Activated CD8-positive, alpha-beta memory T cell treated with anti-CD3 and anti-CD28 coated beads for 36 hours (primary cell): ENCODE data around the gene MUC5AC. TPM values are rescaled to one million over a fixed set of nuclear protein-coding genes. Genes with fewer than 3 reads are reported as not detected.
"Not testable (repeated sequence)": the region's sequence is repeated elsewhere in the genome, so short reads cannot be mapped to it uniquely, and the experiment has no call there.

Experiments
- CTCF ChIA-PET: fragments of 350-600 bp; sonication (Branson Sonifier 250); formaldehyde crosslinking; loops from one replicate; lab custom pipeline; 2021; ENCODE audit warnings: antibody characterized with exemption; lab: Charles Lee
- POLR2A ChIA-PET: fragments of 350-600 bp; sonication (Branson Sonifier 250); formaldehyde crosslinking; loops from one replicate; lab custom pipeline; 2021; ENCODE audit warnings: antibody characterized with exemption; lab: Charles Lee
- total RNA-seq, 2 experiments: library from RNA; stranded (reverse); gene quantifications; one replicate each; pipeline ENCODE4 v1.2.3, GENCODE V29; 2021

Gene MUC5AC
- total RNA-seq, 2 experiments from 2014 or later = not detected

DNA sequence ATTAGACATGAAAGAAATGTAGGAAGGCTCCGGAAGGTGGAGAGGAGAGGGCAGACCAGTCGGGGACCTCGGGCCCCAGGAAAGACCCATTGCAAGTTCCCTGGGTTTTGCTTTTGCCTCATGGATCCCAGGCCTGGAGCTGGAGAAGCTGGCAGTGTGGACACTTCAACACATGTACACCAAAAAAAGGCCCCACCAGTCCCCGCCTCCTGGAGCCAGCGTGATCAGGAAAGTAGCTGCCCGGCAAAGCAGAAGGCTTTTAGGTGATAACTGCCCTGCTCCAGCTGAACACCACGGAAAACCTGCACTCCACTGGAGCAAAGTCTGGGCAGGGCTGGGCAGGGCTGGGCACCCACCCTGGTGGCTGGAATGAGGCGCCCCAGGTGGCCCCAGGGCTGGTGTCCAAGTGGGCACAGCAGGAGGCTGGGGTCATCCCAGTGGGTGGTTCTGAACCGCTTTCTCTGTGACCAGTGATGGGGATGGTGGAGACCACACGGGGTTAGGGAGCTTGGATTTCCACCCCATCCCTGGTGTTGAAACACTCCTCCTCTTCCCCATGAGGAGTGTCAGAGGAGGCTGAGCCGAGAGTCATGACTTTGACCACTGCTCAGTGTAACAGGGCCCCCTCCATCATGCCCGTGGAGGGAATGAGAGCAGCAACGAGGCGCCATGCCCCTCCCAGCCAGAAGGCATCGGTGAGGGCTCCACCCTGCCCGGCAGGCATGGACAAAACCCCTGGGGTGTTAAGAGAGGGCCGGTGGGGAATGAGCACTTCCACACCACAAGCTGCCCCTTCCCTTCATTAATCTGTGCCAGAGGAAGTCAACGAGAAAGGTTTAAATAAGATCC is 16.9 kb upstream of the MUC5AC start:
- ChIA-PET POLR2A (no interaction called here), CTCF (no interaction called here)

DNA sequence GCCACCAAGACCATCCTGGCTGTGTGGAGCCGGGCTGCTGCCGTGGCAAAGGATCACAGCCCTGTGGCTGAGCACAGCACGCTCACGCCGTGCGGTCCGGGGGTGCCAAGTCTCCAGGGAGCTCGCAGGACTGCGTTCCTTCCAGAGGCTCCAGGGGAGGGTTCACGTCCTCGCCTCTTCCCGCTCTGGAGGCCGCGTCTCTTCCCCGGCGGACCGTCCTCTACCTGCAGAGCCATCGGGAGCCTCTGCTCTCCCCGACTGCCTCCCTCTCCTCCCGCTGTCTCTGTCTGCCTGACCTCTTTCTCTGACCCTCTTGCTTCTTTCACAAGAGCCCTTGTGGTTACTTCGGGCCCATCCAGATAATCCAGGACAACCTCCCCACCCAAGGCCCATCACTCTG is 11.4 kb upstream of the MUC5AC start:
- ChIA-PET POLR2A (no interaction called here), CTCF (no interaction called here)

- ChIA-PET POLR2A (no interaction called here), CTCF (no interaction called here)
These were observed 10.0 kb upstream of the MUC5AC start for GRCh38 chr11:1147792-1148191.

DNA sequence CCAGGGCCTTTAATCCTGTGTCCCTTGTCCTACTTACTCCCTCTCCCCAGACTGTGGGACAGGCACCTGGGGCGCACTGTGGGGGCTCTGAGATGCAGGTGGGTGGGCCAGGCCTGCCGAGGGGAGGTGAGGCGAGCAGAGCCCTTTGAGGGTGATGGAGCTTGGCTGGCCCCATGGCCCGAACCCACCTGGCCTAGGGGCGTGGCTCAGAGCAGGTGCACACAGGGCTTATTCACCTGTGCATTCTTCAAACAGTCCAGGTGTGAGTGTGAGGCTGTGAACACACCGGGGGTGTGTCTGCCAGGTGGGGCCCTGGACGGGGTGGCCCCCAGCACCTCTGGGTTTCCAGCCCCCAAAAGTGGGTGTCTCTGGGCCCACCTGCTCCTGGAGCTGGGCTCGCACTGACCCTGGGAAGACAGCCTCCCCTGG is 9.0 kb upstream of the MUC5AC start:
- ChIA-PET POLR2A (no interaction called here), CTCF (no interaction called here)

DNA sequence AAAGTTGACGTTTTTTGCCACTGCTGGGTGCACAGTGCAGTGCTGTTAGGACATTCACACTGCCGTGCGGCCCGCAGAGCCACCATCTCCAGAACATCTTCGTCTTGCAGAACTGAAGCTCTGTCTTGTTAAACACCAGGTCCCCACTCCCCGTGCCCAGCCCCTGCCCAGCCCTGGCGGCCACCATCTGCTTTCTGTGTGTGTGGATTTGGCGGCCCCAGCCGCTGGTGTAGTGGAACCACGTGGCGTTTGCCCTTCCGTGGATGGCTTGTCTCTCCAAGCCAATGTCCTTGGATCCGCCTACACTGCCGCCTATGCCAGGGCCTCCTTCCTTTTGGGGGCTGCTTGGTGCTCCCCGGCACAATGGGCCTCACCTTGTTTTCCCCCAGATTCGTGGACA is 8.2 kb upstream of the MUC5AC start:
- POLR2A ChIA-PET = no interaction called here
- CTCF ChIA-PET = no interaction called here

GRCh38 chr11:1150116-1150515 is 7.6 kb upstream of the MUC5AC start:
- POLR2A ChIA-PET = no interaction called here

DNA sequence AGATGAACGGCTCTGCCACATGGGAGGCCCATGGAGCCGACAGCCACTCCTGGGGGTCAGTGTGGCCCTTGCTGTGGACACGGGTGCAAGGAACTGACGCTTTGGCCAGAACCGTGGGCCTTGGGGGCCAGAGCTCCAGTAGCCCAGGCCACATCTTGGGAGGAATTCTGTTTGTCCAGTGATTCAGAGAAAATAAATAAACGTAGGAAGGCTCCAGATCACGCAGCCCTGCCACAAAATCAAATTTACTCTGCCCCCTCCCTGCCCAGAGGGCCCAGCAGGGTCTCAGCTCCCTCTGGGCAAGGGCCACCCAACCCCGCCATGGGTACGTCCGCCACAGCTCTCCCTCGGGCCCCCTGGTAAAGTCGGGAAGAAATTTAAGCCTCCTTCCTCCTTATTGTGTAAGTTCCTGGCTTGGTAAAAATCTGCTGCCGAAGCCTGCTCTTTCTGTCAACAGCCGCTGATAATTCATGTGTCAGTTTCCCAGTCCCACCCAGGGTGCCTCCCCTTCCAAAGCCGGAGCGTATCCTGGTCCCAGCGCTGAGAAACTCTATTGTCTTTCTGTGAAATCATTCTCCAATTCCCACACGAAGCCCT is 6.9 kb upstream of the MUC5AC start:
- CTCF ChIA-PET = no interaction called here
- POLR2A ChIA-PET = no interaction called here

More at GRCh38 chr11:1150116-1150515, 7.6 kb upstream of the MUC5AC start:
- CTCF ChIA-PET = no interaction called here

DNA sequence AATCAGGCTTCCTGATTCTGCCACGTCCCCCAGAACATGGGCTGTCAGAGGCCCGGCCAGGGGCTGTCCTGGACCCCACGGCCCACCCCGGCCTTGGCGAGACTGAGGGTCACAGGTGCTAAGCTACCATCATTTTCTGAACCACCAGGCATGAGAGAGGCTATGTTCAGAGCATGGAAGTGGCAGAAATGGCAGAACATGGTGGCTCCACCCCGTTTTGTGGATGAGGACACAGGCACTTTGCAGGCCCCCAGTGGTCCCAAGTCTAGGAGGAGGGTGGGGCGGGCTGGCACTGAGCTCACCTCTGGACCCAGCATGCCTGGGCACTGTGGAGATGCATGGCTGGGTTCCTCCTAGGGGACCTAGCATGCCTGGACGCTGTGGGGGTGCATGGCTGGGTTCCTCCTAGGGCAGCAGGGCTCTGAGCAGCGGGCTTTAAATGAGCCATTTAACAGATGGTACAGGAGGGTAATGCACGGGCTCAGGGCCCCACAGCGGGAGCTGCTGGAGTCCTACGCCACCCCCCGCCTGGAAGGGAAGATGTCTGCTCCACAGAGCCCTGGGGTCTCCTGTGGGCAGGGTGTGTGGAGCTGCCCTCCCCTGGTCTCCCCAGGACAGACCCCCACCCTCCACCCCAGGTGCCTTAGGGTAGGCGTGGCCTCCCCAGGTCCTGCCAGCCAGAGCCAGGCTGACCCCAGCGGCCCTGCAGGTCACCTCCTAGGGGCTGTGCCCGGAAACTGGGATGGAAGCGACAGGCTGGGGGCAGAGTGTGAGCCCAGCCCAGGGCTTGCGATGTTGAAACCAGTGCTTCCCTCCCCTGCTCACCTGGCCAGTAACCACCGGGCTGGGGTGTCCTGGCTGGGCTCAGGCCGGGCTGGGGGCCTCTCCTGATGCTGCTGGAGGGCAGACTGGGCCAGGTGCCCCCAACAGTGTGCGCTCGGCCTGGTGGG is 6.1 kb upstream of the MUC5AC start:
- ChIA-PET POLR2A (no interaction called here), CTCF (interaction anchor here (0.6 to 0.7 kb wide), 2 partner anchors 14 to 231 kb away, joined by 3 read pairs; no protein-coding TSS in a partner anchor)

GRCh38 chr11:1152316-1153104 is 5.2 kb upstream of the MUC5AC start:
- POLR2A ChIA-PET = interaction anchor here (0.6 kb wide), 1 partner anchor 178 kb away, joined by 5 read pairs; no protein-coding TSS in a partner anchor
- CTCF ChIA-PET = interaction anchor here (0.6 to 0.7 kb wide), 2 partner anchors 13 to 232 kb away, joined by 3 read pairs; no protein-coding TSS in a partner anchor

- ChIA-PET CTCF (interaction anchor here (0.5 kb wide), 1 partner anchor 393 kb away, joined by 3 read pairs; no protein-coding TSS in a partner anchor), POLR2A (interaction anchor here (0.6 kb wide), 1 partner anchor 179 kb away, joined by 5 read pairs; no protein-coding TSS in a partner anchor)
These were observed 4.4 kb upstream of the MUC5AC start for GRCh38 chr11:1153105-1153950.

DNA sequence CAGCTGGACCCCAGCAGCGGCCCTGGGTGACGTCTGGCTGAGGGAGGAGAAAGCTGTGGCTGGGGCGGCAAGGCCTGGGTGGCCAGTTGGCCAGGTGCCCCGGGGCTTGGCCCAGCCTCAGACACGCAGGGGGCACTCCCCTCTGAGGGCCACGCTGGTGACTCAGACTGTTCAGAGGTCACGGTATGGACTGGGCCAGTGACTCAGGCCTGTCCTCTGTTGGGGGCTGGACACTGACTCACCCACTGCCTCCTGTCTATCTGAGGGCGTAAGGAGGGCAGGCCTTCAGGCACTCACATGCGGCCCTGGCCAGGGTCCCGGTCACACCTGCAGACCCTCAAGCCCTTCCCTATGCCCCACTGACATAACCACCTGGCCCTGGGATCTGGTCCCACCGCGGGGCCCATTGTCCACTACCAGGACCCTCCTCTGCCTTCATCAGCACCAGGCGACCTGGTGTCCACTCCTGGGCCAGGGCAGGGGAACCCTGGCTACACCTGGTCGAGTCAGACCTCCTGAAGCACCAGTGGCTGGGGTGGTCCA is 3.7 kb upstream of the MUC5AC start:
- POLR2A ChIA-PET = no interaction called here
- CTCF ChIA-PET = interaction anchor here (0.5 kb wide), 1 partner anchor 392 kb away, joined by 3 read pairs; no protein-coding TSS in a partner anchor

DNA sequence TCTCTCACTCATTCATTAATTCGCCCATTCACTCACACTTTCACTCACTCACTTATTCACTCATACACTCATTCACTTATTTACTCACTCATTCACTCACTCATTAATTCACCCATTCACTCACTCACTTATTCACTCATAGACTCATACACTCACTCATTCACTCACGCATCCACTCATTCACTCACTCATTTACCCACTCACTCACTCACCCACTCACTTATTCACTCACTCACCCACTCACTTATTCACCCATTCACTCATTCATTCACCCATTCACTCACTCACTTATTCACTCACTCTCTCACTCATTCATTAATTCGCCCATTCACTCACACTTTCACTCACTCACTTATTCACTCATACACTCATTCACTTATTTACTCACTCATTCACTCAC is 3.1 kb upstream of the MUC5AC start:
- CTCF ChIA-PET, POLR2A ChIA-PET: not testable (repeated sequence)

DNA sequence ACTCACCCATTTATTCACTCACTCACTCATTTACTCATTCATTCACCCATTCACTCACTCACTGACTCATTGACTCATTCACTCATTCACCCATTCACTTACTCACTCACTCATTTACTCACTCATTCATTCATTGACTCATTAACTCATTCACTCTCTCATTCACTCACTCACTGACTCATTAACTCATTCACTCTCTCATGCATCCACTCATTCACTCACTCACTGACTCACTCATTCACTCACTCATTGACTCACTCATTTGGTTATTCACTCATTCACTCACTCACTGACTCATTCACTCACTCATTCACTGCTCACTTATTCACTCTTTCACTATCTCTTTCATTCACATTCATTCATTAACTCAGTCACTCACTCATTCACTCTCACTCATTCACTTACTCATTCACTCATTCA is 2.5 kb upstream of the MUC5AC start:
- CTCF ChIA-PET = no interaction called here
- POLR2A ChIA-PET = no interaction called here

- POLR2A ChIA-PET = no interaction called here
These were observed 1.0 kb upstream of the MUC5AC start for GRCh38 chr11:1156506-1157340.

GRCh38 chr11:1157341-1157644 is 460 bp upstream of the MUC5AC start:
- ChIA-PET POLR2A (no interaction called here), CTCF (no interaction called here)

More at GRCh38 chr11:1156506-1157340, 1.0 kb upstream of the MUC5AC start:
- CTCF ChIA-PET = no interaction called here

DNA sequence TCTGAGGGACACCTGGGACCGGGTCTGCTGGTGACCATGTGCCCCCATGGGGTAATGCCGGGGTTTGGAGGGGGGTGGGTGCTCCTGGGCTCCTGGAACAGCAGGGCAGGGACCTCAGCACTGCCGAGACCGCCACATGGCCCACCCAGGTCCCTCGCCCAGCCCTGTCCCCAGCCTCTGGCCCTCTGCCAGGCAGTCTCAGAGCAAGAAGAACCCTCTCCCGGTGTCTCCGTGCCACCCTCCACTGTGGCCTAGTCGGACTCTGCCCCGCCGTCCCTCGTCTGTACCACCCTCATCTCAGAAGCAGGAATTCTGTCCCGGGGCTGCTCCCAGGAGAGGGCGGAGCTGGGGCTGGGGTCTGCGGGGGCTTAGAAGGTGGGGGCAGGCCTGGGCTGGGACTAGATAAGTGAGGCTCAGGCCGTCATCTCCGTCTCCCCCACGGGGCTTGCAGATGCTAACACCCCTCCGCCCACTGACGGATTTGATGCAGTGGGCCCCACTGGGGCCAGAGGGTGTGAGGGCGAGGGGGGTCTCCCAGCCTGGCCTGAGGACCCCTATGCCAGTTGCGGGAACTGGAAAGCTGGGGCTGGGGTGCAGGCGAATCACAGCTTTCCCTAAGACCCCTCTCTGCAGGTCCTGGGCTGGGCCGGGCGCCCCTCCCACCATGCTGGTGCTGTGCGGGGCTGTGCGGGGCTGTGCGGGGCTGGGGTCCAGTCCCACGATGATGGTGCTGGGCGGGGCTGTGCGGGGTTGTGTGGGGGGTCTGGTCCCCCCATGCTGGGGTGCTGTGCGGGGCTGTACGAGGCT is 1.1 kb downstream of the MUC5AC start:
- CTCF ChIA-PET = no interaction called here
- POLR2A ChIA-PET = no interaction called here
